ENCODE results near the gene PFN3.

Gene PFN3

GRCh38 chr5:177437623-177438022, 37.2 kb upstream of the PFN3 start:
- peak; percentile 10 for DNase-seq

- no peak for DNase-seq
Measured at GRCh38 chr5:177435847-177436536, 35.5 kb upstream of the PFN3 start.

GRCh38 chr5:177434942-177435738, 34.7 kb upstream of the PFN3 start:
- DNase-seq, result no peak

- no peak for DNase-seq
Measured at GRCh38 chr5:177434437-177434836, 34.0 kb upstream of the PFN3 start.

- DNase-seq, result no peak
Measured at GRCh38 chr5:177433658-177434217, 33.3 kb upstream of the PFN3 start.

GRCh38 chr5:177432839-177433657, 32.6 kb upstream of the PFN3 start:
- no peak for DNase-seq

GRCh38 chr5:177432143-177432838, 31.8 kb upstream of the PFN3 start:
- DNase-seq, result no peak

- no peak for DNase-seq
Measured at GRCh38 chr5:177431317-177432142, 31.1 kb upstream of the PFN3 start.

GRCh38 chr5:177430972-177431316, 30.5 kb upstream of the PFN3 start:
- DNase-seq, result no peak

GRCh38 chr5:177430140-177430951, 29.9 kb upstream of the PFN3 start:
- no peak for DNase-seq

- DNase-seq, result no peak
Measured at GRCh38 chr5:177429248-177430040, 29.0 kb upstream of the PFN3 start.

- no peak for DNase-seq
Measured at GRCh38 chr5:177428574-177429217, 28.2 kb upstream of the PFN3 start.

- DNase-seq, result no peak
Measured at GRCh38 chr5:177427919-177428573, 27.6 kb upstream of the PFN3 start.

GRCh38 chr5:177427211-177427822, 26.9 kb upstream of the PFN3 start:
- no peak for DNase-seq

GRCh38 chr5:177426566-177427210, 26.2 kb upstream of the PFN3 start, which contains the start of gene GRK6:
GRK6 (plus strand) TSS chr5:177426676; CDS start chr5:177426846, 170 bp downstream.
- peak; percentile 61 for DNase-seq

GRCh38 chr5:177425801-177426565, 25.5 kb upstream of the PFN3 start:
- DNase-seq, result peak; percentile 100
